HL-60 (cell line): ENCODE results near the gene HELZ.

Source experiments
- DNase-seq, 2 experiments: peaks; one replicate each; pipeline ENCODE4 v3.0.0-alpha.2; 2010 to 2020; ENCODE audit warnings: low read depth in 1 of 2, low spot score in 1 of 2
- H3K27ac ChIP-seq: fragments of 250-450 bp; sonication (Bioruptor Pico); replicated peaks from 2 replicates; pipeline ENCODE4 v1.5.1; 2020; ENCODE audit warnings: mild to moderate bottlenecking, moderate library complexity
- H3K27me3 ChIP-seq: fragments of 250-450 bp; sonication (Bioruptor Pico); 2 replicates; pipeline ENCODE4 v1.5.1; 2021; ENCODE audit warnings: mild to moderate bottlenecking, moderate library complexity; ENCODE audit not compliant: insufficient read depth, poor library complexity, severe bottlenecking
- H3K4me3 ChIP-seq: replicated peaks from 2 replicates; pipeline ENCODE4 v1.5.1; 2011; ENCODE audit warnings: mild to moderate bottlenecking, control low read depth, low read length; ENCODE audit not compliant: insufficient read depth
- GABPA ChIP-seq: IDR thresholded peaks from 2 replicates; pipeline ENCODE4 v1.6.1; 2012; ENCODE audit warnings: low read depth
- POLR2AphosphoS5 ChIP-seq: IDR thresholded peaks from 2 replicates; pipeline ENCODE4 v1.6.1; 2012; ENCODE audit warnings: low read depth
- SPI1 ChIP-seq: IDR thresholded peaks from 2 replicates; pipeline ENCODE4 v1.6.1; 2012; ENCODE audit warnings: low read depth, mild to moderate bottlenecking, borderline replicate concordance
- TF ChIP-seq, protein P1 (sequence below): IDR thresholded peaks from 2 replicates; pipeline ENCODE4 v1.6.1; 2012; ENCODE audit warnings: low read depth; ENCODE audit not compliant: insufficient replicate concordance
- TF ChIP-seq, protein P2 (sequence below): IDR thresholded peaks from one replicate; pipeline ENCODE4 v1.5.1; 2011; ENCODE audit warnings: low read length, control low read depth, inconsistent platforms; ENCODE audit not compliant: insufficient read depth

The HELZ gene

DNA sequence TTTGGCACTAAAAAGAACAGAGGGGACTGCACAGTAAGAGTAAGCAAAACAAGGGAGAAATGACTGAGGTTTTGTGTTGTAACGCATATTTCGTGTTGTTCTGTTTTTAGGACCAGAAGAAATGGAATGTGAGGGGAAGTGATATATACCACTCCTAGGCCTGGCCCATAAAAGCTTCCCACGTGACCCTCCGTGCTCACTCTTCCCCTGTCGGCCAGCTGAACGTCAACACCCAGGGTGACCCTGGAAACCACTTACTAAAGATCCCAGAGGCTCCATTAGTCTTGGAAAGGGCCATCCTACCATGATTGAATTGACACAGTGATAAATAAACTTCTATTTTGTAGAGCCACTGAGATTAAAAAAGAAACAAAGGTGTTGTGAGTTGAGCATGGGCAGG is 79.8 kb downstream of the HELZ start:
- Histone ChIP-seq H3K27me3 (no peaks in the 10 kb centered on the region), H3K4me3 (no peak overlapping the region), H3K27ac (no peak overlapping the region; the same call in 1 of the 2 replicates)
- peak; percentile 60 to 70 for DNase-seq
- TF ChIP-seq, protein P1, sequence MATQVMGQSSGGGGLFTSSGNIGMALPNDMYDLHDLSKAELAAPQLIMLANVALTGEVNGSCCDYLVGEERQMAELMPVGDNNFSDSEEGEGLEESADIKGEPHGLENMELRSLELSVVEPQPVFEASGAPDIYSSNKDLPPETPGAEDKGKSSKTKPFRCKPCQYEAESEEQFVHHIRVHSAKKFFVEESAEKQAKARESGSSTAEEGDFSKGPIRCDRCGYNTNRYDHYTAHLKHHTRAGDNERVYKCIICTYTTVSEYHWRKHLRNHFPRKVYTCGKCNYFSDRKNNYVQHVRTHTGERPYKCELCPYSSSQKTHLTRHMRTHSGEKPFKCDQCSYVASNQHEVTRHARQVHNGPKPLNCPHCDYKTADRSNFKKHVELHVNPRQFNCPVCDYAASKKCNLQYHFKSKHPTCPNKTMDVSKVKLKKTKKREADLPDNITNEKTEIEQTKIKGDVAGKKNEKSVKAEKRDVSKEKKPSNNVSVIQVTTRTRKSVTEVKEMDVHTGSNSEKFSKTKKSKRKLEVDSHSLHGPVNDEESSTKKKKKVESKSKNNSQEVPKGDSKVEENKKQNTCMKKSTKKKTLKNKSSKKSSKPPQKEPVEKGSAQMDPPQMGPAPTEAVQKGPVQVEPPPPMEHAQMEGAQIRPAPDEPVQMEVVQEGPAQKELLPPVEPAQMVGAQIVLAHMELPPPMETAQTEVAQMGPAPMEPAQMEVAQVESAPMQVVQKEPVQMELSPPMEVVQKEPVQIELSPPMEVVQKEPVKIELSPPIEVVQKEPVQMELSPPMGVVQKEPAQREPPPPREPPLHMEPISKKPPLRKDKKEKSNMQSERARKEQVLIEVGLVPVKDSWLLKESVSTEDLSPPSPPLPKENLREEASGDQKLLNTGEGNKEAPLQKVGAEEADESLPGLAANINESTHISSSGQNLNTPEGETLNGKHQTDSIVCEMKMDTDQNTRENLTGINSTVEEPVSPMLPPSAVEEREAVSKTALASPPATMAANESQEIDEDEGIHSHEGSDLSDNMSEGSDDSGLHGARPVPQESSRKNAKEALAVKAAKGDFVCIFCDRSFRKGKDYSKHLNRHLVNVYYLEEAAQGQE = no peak
- TF ChIP-seq POLR2AphosphoS5 (no peak), SPI1 (peak; percentile 76; the same call in 1 of the 2 replicates)

GRCh38 chr17:67164302-67164701 is 80.7 kb downstream of the HELZ start:
- DNase-seq = no peak
- Histone ChIP-seq H3K27ac (peak overlapping the region; percentile 10), H3K4me3 (no peak overlapping the region), H3K27me3 (no peaks in the 10 kb centered on the region)
- TF ChIP-seq POLR2AphosphoS5 (no peak), SPI1 (no peak), GABPA (no peak)
- TF ChIP-seq, protein P2, sequence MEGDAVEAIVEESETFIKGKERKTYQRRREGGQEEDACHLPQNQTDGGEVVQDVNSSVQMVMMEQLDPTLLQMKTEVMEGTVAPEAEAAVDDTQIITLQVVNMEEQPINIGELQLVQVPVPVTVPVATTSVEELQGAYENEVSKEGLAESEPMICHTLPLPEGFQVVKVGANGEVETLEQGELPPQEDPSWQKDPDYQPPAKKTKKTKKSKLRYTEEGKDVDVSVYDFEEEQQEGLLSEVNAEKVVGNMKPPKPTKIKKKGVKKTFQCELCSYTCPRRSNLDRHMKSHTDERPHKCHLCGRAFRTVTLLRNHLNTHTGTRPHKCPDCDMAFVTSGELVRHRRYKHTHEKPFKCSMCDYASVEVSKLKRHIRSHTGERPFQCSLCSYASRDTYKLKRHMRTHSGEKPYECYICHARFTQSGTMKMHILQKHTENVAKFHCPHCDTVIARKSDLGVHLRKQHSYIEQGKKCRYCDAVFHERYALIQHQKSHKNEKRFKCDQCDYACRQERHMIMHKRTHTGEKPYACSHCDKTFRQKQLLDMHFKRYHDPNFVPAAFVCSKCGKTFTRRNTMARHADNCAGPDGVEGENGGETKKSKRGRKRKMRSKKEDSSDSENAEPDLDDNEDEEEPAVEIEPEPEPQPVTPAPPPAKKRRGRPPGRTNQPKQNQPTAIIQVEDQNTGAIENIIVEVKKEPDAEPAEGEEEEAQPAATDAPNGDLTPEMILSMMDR = no peak
- TF ChIP-seq, protein P1 = no peak

DNA sequence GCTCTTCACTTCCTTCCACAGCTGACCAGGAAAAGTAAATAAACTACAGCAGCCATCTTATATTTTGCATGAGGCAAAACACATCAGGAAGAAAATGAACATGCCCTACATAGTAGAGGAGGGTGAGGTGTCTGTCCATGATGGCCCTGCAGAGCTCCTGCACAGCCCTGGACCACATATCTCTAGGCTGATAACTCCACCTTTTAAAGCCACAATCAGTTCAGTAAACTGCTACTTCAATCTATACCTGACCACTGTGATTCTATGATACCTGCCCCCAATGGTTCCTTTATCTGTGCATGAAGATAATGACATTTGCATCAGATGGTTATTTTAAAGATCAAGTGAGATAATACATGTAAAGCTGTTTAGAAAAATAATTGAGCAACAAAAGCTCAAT is 82.2 kb downstream of the HELZ start:
- Histone ChIP-seq H3K27ac (no peak overlapping the region), H3K4me3 (no peak overlapping the region), H3K27me3 (no peaks in the 10 kb centered on the region)
- DNase-seq = no peak
- TF ChIP-seq GABPA = no peak
- no peak for TF ChIP-seq SPI1
- TF ChIP-seq, protein P2 = no peak
- TF ChIP-seq, protein P1 = no peak
- TF ChIP-seq POLR2AphosphoS5 = no peak

- TF ChIP-seq POLR2AphosphoS5 = no peak
- TF ChIP-seq, protein P2 = no peak
- no peak for TF ChIP-seq SPI1
- no peak for TF ChIP-seq GABPA
- TF ChIP-seq, protein P1 = no peak
- Histone ChIP-seq H3K27me3 (no peaks in the 10 kb centered on the region), H3K27ac (no peak overlapping the region), H3K4me3 (no peak overlapping the region)
- no peak for DNase-seq
Observed at GRCh38 chr17:67161573-67161972, 83.4 kb downstream of the HELZ start.
